ENCODE data around the gene SLC38A4.
"Not testable (repeated sequence)": the region's sequence is repeated elsewhere in the genome, so short reads cannot be mapped to it uniquely, and the experiment has no call there.

Gene SLC38A4, protein sequence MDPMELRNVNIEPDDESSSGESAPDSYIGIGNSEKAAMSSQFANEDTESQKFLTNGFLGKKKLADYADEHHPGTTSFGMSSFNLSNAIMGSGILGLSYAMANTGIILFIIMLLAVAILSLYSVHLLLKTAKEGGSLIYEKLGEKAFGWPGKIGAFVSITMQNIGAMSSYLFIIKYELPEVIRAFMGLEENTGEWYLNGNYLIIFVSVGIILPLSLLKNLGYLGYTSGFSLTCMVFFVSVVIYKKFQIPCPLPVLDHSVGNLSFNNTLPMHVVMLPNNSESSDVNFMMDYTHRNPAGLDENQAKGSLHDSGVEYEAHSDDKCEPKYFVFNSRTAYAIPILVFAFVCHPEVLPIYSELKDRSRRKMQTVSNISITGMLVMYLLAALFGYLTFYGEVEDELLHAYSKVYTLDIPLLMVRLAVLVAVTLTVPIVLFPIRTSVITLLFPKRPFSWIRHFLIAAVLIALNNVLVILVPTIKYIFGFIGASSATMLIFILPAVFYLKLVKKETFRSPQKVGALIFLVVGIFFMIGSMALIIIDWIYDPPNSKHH

GRCh38 chr12:46825591-46826414 lies at the start of gene SLC38A4:
TSS of gene SLC38A4 (minus strand) at chr12:46825997. CDS start at chr12:46793071, 32,926 bp downstream.
- DNase-seq, result no peak

- DNase-seq, result no peak
Measured at GRCh38 chr12:46875095-46875494, 49.3 kb upstream of the SLC38A4 start.

DNA sequence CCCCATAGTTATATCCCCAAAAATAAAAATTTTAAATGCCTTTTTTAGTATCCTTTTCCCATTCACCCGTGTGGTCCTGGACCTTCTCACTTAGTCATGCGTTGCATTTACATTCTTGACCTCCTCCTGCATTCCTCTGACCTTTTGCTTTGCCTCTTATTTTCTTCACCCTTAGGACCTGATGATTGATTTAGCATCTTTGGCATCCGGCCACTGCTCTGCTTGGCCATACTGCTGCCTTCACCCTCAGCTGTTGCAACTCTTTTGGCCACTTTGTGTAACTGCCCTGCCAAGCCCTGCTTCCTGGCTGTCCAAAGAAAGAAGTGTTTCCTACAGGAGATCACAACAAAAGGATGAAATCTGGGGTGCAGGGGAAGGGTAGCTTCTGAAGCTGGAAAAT lies 48.8 kb upstream of the SLC38A4 start:
- no peak for DNase-seq

DNA sequence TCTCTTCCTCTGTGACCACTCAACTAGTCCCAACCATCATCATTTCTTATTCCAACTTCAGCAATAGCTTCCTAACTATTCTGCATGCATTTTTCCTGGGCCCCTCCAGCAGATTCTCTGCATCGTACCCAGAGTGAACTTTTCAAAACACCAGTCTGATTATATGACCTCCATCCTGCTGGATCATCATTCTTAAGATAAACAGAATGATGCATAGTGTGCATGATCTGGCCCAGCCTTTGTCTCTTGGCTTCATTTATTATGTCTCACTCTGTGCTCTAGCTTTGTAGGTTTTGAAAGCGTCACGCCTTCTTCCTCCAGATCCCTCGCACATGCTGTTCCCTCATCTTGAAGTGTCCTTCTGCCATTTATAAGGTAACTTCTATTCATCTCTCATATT lies 46.3 kb upstream of the SLC38A4 start:
- no peak for DNase-seq

GRCh38 chr12:46865311-46865710 lies 39.5 kb upstream of the SLC38A4 start:
- DNase-seq, result no peak

- no peak for DNase-seq
Measured at GRCh38 chr12:46858368-46858767, 32.6 kb upstream of the SLC38A4 start.

GRCh38 chr12:46857486-46857885 lies 31.7 kb upstream of the SLC38A4 start:
- DNase-seq, result no peak

DNA sequence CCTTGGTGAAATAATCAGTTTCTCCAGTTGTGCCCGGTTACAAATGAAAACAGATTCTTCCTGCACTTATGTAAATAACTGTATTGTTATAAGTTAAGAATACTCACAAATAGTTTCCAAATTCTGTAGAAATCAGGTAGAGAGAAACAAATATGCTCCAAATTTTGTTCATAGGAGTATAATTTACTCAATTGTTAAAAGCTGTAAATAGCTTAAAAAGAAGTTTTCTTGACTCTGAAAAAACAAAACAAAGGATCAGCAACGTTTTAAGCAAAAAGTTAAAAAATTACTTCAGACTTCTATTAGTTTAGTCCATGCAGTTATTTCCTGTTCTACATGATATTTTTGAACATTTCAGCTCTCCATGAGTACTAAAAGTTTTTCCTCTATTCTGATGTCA lies 30.0 kb upstream of the SLC38A4 start:
- no peak for DNase-seq

- not testable (repeated sequence) for DNase-seq
Measured at GRCh38 chr12:46854188-46854587, 28.4 kb upstream of the SLC38A4 start.

GRCh38 chr12:46848792-46849191 lies 23.0 kb upstream of the SLC38A4 start:
- not testable (repeated sequence) for DNase-seq

- DNase-seq, result no peak
Measured at GRCh38 chr12:46847001-46847400, 21.2 kb upstream of the SLC38A4 start.

- no peak for DNase-seq
Measured at GRCh38 chr12:46843811-46844210, 18.0 kb upstream of the SLC38A4 start.

DNA sequence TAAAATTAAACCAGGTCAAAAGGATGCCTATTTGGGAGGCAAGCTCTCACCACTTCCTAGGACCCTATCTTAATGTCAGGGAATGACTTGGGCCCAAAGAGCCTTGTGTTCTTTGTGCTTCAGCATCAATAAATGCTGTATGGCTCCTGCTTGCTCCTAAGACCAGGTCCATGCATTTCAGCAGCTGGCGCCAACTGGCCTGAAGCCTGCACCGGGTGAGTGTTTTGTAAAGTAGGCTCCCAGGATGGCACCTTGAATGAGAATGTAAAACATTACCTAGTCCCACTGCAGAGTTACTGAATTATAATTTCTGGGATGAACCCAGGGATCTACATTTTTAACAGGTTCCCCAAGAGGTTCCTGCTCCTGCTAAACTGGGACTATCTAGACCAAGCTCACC lies 16.1 kb upstream of the SLC38A4 start:
- no peak for DNase-seq

GRCh38 chr12:46839964-46840363 lies 14.2 kb upstream of the SLC38A4 start:
- no peak for DNase-seq

GRCh38 chr12:46839232-46839631 lies 13.4 kb upstream of the SLC38A4 start:
- no peak for DNase-seq

- no peak for DNase-seq
Measured at GRCh38 chr12:46835785-46836184, 10.0 kb upstream of the SLC38A4 start.

DNA sequence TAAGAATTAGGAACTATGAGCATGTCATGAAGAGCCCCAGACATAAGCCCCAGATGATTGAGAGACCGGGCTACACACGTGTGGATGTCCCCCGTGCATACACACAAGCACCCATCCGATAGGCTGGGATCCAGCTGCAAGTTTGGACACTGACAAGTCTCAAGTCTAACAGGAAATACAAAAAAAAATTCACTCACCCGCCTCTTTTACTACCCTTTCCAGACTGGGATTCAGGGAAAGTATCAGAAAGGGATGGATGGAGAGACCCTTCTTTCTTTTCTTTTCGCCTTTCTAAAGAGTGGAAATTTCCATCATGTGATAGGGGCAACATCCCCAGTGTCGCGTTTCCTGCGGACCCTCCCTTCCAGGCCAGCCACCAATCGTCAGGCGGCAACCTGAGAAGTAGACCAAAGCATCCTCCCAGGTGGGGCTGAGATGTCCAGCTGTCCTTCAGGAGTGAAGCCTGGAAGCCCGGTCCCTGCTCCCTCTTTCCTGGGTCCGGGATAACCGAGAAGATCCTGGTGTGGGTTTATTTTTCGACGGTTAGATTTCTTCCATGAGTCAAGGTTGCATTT lies 6.4 kb upstream of the SLC38A4 start:
- DNase-seq, result no peak

DNA sequence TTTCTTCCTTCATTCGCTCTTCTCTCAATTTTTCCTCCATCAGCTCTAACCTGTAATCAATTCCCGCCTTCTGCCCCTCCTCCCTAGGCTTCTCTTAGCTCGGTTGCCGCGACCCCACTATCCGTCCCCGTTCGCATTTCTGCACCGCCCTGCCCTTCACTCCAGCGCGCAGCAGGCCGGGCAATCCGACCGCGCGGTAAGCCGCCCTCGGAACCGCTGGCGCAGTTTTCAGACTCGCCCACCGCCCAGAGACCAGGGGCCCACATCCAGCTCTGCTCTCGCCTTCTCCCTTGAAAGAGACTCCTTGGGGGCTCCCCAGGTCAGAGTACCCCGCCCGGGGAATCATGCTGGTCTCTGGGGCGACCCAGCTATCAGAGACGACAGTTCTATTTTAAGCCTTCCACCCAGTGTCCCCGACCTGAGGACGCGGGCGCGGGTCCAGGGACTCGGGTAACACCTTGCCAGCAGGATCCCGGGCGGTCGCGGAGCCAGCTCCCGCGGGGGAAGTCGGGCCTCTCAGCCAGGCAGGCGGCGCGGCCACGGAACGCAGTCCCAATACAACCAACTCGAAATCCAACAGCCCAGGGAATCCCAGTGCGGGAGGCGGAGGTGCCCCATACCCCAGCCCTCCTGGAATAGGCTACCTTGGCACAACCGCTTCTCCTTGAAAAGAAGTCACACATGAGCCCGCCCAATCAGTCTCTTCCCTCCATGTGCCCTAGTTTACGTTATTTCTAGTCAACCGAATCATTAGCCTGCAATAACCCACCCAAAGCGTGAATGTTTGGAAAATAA lies 5.7 kb upstream of the SLC38A4 start:
- no peak for DNase-seq

GRCh38 chr12:46830731-46831334 lies 5.0 kb upstream of the SLC38A4 start:
- no peak for DNase-seq

- DNase-seq, result no peak
Measured at GRCh38 chr12:46824709-46825108, 1.1 kb downstream of the SLC38A4 start.

- DNase-seq, result no peak
Measured at GRCh38 chr12:46818642-46819041, 7.2 kb downstream of the SLC38A4 start.

DNA sequence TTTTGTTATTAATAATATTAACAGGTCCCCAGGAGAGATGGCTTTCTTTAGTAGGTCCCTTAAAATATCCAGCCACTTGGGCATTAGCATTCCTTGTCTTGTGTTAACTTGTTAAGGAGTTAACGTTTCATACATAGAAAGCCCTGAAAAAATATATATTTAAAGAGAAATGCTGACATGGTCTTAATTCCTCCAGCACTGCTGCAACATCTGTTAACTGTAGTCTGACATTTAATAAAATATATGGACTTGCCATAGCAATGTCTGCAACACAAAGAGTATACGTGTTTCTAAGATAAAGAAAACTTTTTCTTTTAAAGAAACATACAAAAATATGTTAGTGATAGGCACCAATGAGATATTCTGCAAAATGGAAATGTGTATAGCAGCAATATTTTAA lies 10.0 kb downstream of the SLC38A4 start:
- DNase-seq, result no peak

Data from NCI-H187 treated with DMSO at 0.1 percent for 48 hours (cell line).